ENCODE data around the gene DCHS1.

The DCHS1 gene

DNA sequence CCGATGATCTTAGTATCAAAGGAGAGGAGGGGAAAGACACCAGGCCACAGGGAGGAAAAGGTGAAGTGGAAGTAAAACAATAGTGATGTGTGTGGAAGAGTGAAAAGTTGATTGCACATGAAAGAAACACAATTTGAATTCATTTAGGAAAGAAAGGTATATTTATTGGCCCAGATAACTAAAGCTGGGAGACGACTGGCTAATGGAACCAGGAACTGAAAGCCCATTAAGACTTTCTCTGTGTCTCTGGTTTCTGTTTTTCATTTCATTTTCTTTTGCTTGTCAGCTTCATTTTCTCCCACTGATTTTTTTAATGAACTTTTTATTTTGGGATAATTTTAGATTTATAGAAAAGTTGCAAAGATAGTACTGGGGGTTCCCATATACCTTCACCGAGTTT lies 5.1 kb upstream of the DCHS1 start:
- no peak overlapping the region for H3K27ac Mint-ChIP-seq
- no peaks in the 10 kb centered on the region for H3K9me3 Mint-ChIP-seq
- H3K4me3 Mint-ChIP-seq, result no peak overlapping the region
- peaks cover 7 to 12% of the 10 kb centered on the region in 2 donors for H3K4me1 Mint-ChIP-seq
- DNase-seq (no peak), ATAC-seq (replicated peaks) (peak in 1 of 2 donors; percentile 50)
- H3K36me3 Mint-ChIP-seq, result no peaks in the 10 kb centered on the region
- H3K27me3 Mint-ChIP-seq, result peaks cover 13% of the 10 kb centered on the region in 2 donors

DNA sequence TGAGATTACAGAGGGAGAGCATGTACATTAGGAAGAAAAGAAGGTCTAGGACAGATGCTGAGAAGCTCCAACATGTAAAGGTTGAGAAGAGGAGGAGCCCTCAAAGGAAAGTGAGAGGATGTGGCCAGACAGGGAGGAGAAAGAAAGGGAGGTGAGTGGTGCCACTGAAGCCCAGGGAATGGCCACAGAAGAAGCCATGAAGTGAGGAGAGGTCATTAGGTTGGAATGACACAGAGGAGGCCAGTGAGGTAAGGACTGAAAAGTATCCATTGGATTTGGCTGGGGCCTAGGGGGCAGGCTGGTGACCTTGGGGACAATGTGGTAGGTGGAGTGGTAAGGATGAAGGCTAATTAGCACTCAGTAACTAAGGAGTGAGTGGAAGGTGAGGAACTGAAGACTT lies 3.0 kb upstream of the DCHS1 start:
- Mint-ChIP-seq H3K36me3 (no peaks in the 10 kb centered on the region), H3K9me3 (no peaks in the 10 kb centered on the region), H3K27me3 (peaks cover 13% of the 10 kb centered on the region in 2 donors), H3K4me1 (peaks cover 7 to 12% of the 10 kb centered on the region in 2 donors), H3K27ac (no peak overlapping the region), H3K4me3 (no peak overlapping the region)
- DNase-seq, result no peak
- no peak for ATAC-seq (replicated peaks)

DNA sequence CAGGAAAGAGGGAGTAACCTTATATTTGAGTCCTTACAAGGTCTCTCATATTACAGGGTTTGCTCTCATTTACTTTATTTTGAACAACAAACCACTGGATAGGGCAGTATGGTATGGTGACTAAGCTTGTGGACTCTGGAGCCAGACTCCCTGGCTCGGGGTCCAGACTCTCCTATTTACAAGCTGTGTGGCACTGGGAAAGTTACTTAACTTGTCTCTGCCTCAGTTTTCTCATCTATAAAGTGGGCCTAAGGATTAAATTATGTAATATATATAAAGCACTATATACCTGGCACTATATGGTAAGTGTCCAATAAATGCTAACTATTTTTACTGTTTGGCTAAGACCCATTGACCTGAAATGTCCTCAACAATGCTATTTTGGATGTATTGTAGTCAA lies 1.7 kb upstream of the DCHS1 start:
- ATAC-seq (replicated peaks) (no peak), DNase-seq (no peak)
- H3K4me1 Mint-ChIP-seq, result peaks cover 7 to 12% of the 10 kb centered on the region in 2 donors
- no peak overlapping the region for H3K4me3 Mint-ChIP-seq
- H3K9me3 Mint-ChIP-seq, result no peaks in the 10 kb centered on the region
- peaks cover 13% of the 10 kb centered on the region in 2 donors for H3K27me3 Mint-ChIP-seq
- H3K27ac Mint-ChIP-seq, result no peak overlapping the region
- no peaks in the 10 kb centered on the region for H3K36me3 Mint-ChIP-seq

DNA sequence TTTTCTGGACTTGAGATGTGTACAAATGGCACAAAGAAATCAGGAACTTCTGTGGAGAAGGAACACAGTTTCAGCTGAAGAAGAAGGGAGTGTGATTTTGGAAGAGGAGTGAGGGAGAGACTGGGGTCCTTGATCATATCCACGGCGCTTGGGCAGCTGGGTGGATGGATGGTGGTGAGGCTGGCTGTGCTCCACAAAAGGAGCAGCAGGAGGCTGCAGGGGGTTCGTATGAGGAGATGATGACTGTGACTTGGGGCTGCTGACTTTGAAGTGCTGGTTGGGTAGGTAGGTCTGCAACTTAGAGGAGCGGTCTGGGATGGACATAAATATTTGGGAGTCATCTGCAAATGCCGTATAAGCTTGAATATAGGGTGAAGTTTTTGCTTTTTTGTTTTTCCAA lies 1.3 kb upstream of the DCHS1 start:
- Mint-ChIP-seq H3K4me1 (peaks cover 7 to 12% of the 10 kb centered on the region in 2 donors), H3K36me3 (no peaks in the 10 kb centered on the region), H3K4me3 (no peak overlapping the region), H3K27ac (no peak overlapping the region), H3K27me3 (peaks cover 13% of the 10 kb centered on the region in 2 donors), H3K9me3 (no peaks in the 10 kb centered on the region)
- no peak for DNase-seq
- ATAC-seq (replicated peaks), result no peak

DNA sequence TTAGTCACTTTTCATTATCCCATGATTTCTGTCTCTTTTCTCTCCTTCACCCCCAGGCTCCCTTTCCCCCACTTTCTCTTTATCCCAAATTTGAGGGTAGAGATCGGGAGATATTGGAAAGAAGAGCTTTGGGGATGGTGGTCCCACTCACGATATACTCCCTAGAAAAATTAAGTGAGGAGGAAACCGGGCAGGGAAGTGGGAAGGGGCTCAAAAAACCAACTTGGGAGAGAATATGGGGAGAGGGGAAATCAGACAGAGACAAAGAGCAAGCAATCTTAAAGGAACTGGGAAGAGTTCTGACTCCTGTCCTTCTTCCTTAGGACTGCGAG lies 941 bp upstream of the DCHS1 start:
- Mint-ChIP-seq H3K9me3 (no peaks in the 10 kb centered on the region), H3K36me3 (no peaks in the 10 kb centered on the region), H3K4me3 (peak overlapping the region; percentile 78 to 80), H3K27ac (no peak overlapping the region), H3K27me3 (peaks cover 13% of the 10 kb centered on the region in 2 donors), H3K4me1 (peaks cover 7 to 12% of the 10 kb centered on the region in 2 donors)
- ATAC-seq (replicated peaks) (no peak), DNase-seq (no peak)

DNA sequence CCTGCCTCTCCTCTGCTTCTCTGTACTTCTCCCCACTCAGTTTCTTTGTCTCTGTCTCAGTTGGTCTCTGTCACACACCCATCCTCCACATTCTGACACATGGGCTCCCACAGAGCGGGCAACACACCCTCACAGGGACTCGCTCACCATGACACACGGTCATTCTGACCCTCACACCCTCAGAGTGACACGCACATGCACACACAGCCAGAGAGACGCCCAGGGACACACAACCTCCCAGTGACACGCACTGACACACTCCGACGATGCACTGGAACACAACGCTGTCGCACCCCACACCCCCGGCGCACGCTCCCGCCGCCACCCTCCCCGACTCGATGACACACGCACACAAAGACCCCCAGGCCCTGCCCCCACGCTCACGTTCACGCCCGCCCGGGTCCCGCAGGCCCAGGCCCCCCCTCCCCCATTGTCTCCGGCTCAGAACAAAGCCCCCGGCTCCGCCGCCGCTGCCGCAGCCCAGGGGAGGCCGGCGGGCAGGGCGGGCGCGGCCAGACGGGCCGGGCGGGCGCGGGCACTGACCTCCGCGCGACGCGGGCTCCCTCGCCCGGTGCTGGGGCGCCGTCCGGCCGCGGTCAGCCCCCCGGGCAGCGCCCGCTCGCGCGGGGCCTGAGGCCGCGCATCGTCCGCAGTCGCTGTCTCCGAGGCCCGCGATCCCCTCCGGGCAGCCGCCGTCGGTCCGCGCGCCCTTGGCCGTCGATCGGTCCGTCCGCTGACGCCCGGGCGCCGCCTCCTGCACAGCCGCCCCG lies 404 bp downstream of the DCHS1 start:
- no peak for DNase-seq
- no peak overlapping the region for H3K4me3 Mint-ChIP-seq
- peak; percentile 46 to 47 for ATAC-seq (replicated peaks)
- H3K27me3 Mint-ChIP-seq, result peaks cover 13% of the 10 kb centered on the region in 2 donors
- no peaks in the 10 kb centered on the region for H3K9me3 Mint-ChIP-seq
- H3K27ac Mint-ChIP-seq, result no peak overlapping the region
- peaks cover 7 to 12% of the 10 kb centered on the region in 2 donors for H3K4me1 Mint-ChIP-seq
- no peaks in the 10 kb centered on the region for H3K36me3 Mint-ChIP-seq

DNA sequence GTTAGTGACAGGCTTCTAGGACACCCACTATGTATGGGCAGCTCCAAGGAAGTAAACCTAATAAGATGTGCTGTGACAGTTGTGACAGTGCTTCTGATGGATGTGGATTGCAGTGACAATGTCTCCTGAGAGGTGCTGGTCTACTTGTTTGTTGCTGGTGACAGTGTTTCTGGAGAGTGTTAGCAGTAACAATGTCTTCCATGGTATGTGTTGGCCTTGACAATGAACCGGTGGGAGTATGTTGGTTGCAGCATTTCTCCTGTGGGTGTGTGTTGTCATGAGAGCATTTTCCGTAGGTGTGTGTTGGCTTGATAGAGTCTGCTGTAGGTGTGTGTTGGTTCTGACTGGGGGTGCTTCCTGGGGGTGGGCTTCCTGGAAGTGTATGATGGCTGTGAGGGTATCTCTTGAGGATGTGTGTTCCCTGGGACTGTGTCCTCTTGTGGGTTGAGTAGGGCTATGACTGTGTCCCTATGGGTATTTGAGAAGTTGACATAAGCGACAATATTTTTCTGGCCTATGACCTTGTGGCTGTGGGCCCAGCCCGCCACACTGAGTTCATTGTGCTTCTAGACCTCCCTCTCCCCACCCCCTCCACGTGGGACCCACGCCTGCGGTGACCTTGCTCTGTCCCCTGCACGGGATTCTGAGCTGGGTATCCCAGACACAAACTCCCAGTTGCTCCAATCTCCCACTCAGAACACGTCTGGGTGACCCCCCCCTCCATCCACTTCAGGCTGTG lies 1.2 kb downstream of the DCHS1 start:
- DNase-seq (no peak), ATAC-seq (replicated peaks) (peak in 1 of 2 donors; percentile 11)
- Mint-ChIP-seq H3K4me1 (peaks cover 7 to 12% of the 10 kb centered on the region in 2 donors), H3K27me3 (peaks cover 13% of the 10 kb centered on the region in 2 donors), H3K27ac (no peak overlapping the region), H3K9me3 (no peaks in the 10 kb centered on the region), H3K4me3 (no peak overlapping the region), H3K36me3 (no peaks in the 10 kb centered on the region)

DNA sequence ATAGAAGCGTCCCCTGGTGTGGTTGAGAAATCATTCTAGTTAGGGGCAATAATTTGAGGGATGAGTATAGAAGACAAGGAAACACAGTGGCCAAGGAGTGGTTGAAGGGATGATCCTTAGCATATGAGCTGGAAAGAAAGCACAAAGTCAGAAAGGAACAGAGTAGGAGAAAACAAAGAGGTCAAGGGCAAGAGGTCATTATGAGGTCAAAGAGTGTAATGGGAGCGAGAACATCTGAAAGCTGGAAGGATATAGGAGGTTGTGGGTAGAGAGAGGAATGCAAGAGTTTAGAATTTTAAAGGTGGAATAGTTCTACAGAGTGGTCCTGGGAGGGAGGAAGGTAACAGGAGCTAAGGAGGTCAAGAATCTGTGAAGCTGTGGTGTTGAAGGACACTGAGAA lies 2.0 kb downstream of the DCHS1 start:
- Mint-ChIP-seq H3K36me3 (no peaks in the 10 kb centered on the region), H3K4me1 (peaks cover 7 to 12% of the 10 kb centered on the region in 2 donors), H3K27ac (no peak overlapping the region), H3K27me3 (peaks cover 13% of the 10 kb centered on the region in 2 donors), H3K4me3 (no peak overlapping the region), H3K9me3 (no peaks in the 10 kb centered on the region)
- DNase-seq, result no peak
- ATAC-seq (replicated peaks), result no peak

DNA sequence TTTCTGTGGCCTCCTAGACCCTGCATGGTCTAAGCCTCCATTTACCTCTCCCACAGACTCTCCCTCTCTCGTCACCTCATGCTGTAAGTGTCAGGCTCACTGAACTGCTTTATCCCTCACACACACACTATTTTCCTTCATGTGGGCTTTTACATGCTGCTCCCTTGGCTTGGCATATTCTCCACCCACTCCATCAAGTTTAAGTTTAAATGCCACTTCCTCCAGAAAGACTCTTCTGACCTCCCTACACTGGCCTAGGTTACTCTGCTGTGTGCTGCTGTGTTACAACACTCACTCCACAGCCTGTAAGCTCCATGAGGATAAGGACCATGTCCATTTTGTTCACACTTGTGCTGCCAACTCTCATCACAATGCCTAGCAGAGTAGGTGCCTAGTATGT lies 2.5 kb downstream of the DCHS1 start:
- peaks cover 7 to 12% of the 10 kb centered on the region in 2 donors for H3K4me1 Mint-ChIP-seq
- ATAC-seq (replicated peaks), result peak in 1 of 2 donors; percentile 24
- peaks cover 13% of the 10 kb centered on the region in 2 donors for H3K27me3 Mint-ChIP-seq
- H3K9me3 Mint-ChIP-seq, result no peaks in the 10 kb centered on the region
- no peak overlapping the region for H3K27ac Mint-ChIP-seq
- H3K36me3 Mint-ChIP-seq, result no peaks in the 10 kb centered on the region
- H3K4me3 Mint-ChIP-seq, result no peak overlapping the region
- DNase-seq, result no peak

DNA sequence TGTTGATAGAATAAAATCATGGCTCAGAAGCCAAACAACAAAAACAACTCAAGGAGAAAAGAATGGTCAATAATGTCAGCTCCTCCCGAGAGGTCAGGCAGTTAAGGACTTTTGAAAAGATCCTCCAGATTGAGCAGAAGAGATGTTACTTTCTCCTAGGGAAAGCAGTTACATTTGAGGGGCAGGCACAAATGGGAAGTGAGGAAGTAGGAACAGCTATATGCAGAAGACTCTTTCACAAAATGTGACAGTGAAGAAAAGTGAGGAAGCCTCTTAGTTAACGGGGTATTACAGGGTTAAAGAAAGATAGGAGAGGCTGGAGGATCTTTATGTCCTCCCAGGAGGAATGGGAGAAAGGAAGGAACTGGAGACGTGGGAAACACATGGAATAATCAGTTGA lies 3.4 kb downstream of the DCHS1 start:
- Mint-ChIP-seq H3K9me3 (no peaks in the 10 kb centered on the region), H3K4me3 (no peak overlapping the region), H3K36me3 (no peaks in the 10 kb centered on the region), H3K4me1 (peaks cover 7 to 12% of the 10 kb centered on the region in 2 donors), H3K27me3 (peaks cover 13% of the 10 kb centered on the region in 2 donors), H3K27ac (no peak overlapping the region)
- ATAC-seq (replicated peaks) (no peak), DNase-seq (no peak)

DNA sequence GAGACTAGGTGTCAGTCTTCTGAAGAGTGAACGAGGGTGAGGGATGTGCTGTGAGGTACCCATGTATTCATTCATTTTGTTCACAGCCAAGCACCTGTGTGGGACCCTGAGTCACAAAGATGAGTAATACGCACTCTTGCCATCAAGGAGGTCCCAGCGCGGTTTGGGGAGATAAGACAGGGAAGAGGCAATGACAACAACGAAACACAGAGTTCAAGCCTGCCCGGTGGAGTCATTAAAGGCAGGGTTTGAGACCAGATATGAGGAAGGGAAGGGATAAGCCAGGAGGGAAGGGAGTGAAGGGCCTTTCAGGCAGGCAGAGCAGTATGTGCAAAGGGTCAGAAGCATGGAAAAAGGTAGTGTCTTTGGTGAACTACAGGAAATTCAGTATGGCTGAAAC lies 4.6 kb downstream of the DCHS1 start:
- peaks cover 2% of the 10 kb centered on the region in 2 donors for H3K27me3 Mint-ChIP-seq
- no peaks in the 10 kb centered on the region for H3K9me3 Mint-ChIP-seq
- H3K36me3 Mint-ChIP-seq, result no peaks in the 10 kb centered on the region
- H3K27ac Mint-ChIP-seq, result no peak overlapping the region
- H3K4me1 Mint-ChIP-seq, result peaks cover 1 to 2% of the 10 kb centered on the region in 2 donors
- no peak for ATAC-seq (replicated peaks)
- DNase-seq, result no peak
- H3K4me3 Mint-ChIP-seq, result no peak overlapping the region

DNA sequence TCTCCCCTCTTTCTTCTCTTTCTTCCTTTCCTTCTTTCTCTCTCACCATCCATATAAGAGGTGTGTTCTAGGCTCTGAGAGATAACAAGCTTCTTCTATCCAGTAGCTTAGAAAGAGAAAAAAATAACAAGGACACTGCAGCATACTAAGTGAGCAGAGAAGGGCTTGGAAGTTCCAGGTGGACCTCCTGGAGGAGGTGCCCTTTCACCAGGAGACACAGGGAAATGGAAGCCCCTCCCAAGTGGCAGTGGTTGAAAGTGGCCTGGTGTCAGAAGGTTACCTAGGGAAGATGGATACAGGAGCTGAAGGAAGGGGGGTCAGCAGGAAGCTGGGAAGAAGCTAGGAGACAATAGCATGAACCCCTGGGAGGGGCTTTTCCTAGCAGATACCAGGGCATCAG lies 5.5 kb downstream of the DCHS1 start:
- no peaks in the 10 kb centered on the region for H3K9me3 Mint-ChIP-seq
- ATAC-seq (replicated peaks) (no peak), DNase-seq (no peak)
- H3K36me3 Mint-ChIP-seq, result no peaks in the 10 kb centered on the region
- H3K27ac Mint-ChIP-seq, result no peak overlapping the region
- H3K27me3 Mint-ChIP-seq, result no peaks in the 10 kb centered on the region
- H3K4me3 Mint-ChIP-seq, result no peak overlapping the region
- peaks cover 0 to 1% of the 10 kb centered on the region in 2 donors for H3K4me1 Mint-ChIP-seq

DNA sequence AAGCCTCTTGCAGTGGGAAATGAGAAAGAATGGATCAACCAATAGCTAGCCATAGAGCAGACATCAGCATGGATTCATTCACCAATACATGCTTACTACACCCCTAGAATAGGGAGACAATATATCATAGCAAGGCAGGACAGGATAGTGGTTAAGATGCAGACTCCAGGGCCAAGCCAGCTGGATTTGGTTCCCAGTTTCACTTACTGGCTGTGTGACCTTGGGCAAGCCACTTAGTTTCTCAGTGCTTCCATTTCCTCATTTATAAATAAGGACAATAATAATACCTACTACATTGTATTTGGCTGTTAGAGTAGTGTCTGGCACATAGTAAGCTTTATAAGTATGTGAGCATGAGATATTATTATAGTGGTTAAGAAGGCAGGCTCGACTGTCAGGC lies 7.1 kb downstream of the DCHS1 start:
- H3K4me1 Mint-ChIP-seq, result peaks cover 0 to 5% of the 10 kb centered on the region in 2 donors
- ATAC-seq (replicated peaks) (no peak), DNase-seq (no peak)
- no peaks in the 10 kb centered on the region for H3K27me3 Mint-ChIP-seq
- H3K27ac Mint-ChIP-seq, result no peak overlapping the region
- H3K4me3 Mint-ChIP-seq, result no peak overlapping the region
- no peaks in the 10 kb centered on the region for H3K9me3 Mint-ChIP-seq
- no peaks in the 10 kb centered on the region for H3K36me3 Mint-ChIP-seq

DNA sequence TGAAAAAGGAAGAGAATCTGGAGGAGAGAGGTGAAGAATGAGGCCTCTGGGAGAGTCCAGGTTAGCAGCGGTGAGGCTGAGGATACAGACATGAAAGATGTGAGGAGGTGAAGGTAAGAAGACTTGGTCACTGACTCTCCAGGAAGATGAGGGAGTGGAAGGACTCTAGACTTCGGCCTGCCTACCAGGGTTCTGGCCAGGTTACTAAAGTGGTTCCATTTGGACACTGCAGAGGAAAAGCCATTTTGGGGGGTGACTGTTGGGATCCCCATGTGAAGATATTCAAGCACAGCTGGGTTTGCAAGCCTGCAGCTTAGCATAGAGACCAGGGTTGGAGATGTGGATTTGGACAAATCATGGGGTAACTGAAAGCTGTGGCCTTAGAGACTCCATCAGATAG lies 7.8 kb downstream of the DCHS1 start:
- Mint-ChIP-seq H3K4me3 (no peak overlapping the region), H3K4me1 (peaks cover 0 to 5% of the 10 kb centered on the region in 2 donors), H3K36me3 (no peaks in the 10 kb centered on the region)

More for the DNA sequence above, 7.8 kb downstream of the DCHS1 start:
- no peaks in the 10 kb centered on the region for H3K9me3 Mint-ChIP-seq
- H3K27ac Mint-ChIP-seq, result no peak overlapping the region
- no peak for ATAC-seq (replicated peaks)
- no peaks in the 10 kb centered on the region for H3K27me3 Mint-ChIP-seq
- DNase-seq, result no peak

All from stimulated activated naive B cell treated with anti-CD40 and anti-IgM and Interleukin-4, amounts not matched to agents 10 μg/mL and 1 μg/mL and 100 μg/mL, for 72 hours (primary cell).